ENCODE measurements around the gene TNXB. TPM values are rescaled to one million over a fixed set of nuclear protein-coding genes. Genes with fewer than 3 reads are reported as not detected.

TNXB gene
- total and polyA plus RNA-seq, 2 donors (not counting 3 experiments of a cell fraction or from before 2014, with no cell fraction given): 0.47 to 2.7 TPM

GRCh38 chr6:32076321-32076809 lies 32.8 kb downstream of the TNXB start:
- Histone ChIP-seq H3K4me2 (ENCODE audit: insufficient read depth, low read length) (no peak overlapping the region), H3K9me3 (replicated peaks; ENCODE audit: control insufficient read depth, insufficient read depth, low read length) (no peaks in the 10 kb centered on the region), H3K36me3 (ENCODE audit: control insufficient read depth in 2 of 2, extremely low read depth in 1 of 2, insufficient read depth in 2 of 2, low read length in 2 of 2) (no peaks in the 10 kb centered on the region), H2AFZ (ENCODE audit: low read depth, low read length) (no peak overlapping the region), H3K9ac (replicated peaks; ENCODE audit: extremely low read depth, insufficient read depth, low read length) (no peak overlapping the region), H3K27ac (ENCODE audit: insufficient read depth, low read depth, low read length) (no peak overlapping the region), H3K27me3 (ENCODE audit: control insufficient read depth in 2 of 2, insufficient read depth in 2 of 2, low read length in 2 of 2) (peaks cover 0 to 4% of the 10 kb centered on the region in 2 experiments), H3K9me1 (replicated peaks; ENCODE audit: control insufficient read depth, extremely low read depth, insufficient read depth, low read length) (no peaks in the 10 kb centered on the region), H3K4me3 (replicated peaks in 1 of 3; ENCODE audit: insufficient read depth in 1 of 3, low read depth in 1 of 3, low read length in 3 of 3) (no peak overlapping the region), H3K79me2 (ENCODE audit: control insufficient read depth, insufficient read depth, low read length) (no peaks in the 10 kb centered on the region), H3K4me1 (ENCODE audit: control insufficient read depth, extremely low read depth, insufficient read depth, low read length) (no peaks in the 10 kb centered on the region), H4K20me1 (replicated peaks; ENCODE audit: control insufficient read depth, extremely low read depth, insufficient read depth, low read length) (no peaks in the 10 kb centered on the region)
- intact Hi-C loops (cut with micrococcal nuclease) (no loop called here), dilution Hi-C loops (cut with MboI; ENCODE audit: extremely low pct_ligation_motif_present, low sequenced_read_pairs) (no loop called here)
- TF ChIP-seq FOS (IDR thresholded peaks at IDR 0.05; ENCODE audit: borderline replicate concordance, insufficient read depth, low read length) (no peak), JUN (IDR thresholded peaks at IDR 0.05; ENCODE audit: borderline replicate concordance, insufficient read depth, insufficient read length, low read depth) (no peak), MAX (IDR thresholded peaks at IDR 0.05; ENCODE audit: insufficient read depth, insufficient read length) (no peak), GATA2 (IDR thresholded peaks at IDR 0.05; ENCODE audit: insufficient read depth, insufficient read length, low read depth, low read length) (no peak), EZH2 (IDR thresholded peaks at IDR 0.05; ENCODE audit: borderline replicate concordance, low read depth, low read length, severe bottlenecking) (no peak), POLR2AphosphoS5 (IDR thresholded peaks at IDR 0.05; ENCODE audit: insufficient read depth, low read depth, low read length) (no peak), MYC (IDR thresholded peaks at IDR 0.05; ENCODE audit: low read depth, low read length) (no peak), POLR2A (IDR thresholded peaks at IDR 0.05; ENCODE audit: low read depth, low read length) (no peak)
- TF ChIP-seq, protein P1, sequence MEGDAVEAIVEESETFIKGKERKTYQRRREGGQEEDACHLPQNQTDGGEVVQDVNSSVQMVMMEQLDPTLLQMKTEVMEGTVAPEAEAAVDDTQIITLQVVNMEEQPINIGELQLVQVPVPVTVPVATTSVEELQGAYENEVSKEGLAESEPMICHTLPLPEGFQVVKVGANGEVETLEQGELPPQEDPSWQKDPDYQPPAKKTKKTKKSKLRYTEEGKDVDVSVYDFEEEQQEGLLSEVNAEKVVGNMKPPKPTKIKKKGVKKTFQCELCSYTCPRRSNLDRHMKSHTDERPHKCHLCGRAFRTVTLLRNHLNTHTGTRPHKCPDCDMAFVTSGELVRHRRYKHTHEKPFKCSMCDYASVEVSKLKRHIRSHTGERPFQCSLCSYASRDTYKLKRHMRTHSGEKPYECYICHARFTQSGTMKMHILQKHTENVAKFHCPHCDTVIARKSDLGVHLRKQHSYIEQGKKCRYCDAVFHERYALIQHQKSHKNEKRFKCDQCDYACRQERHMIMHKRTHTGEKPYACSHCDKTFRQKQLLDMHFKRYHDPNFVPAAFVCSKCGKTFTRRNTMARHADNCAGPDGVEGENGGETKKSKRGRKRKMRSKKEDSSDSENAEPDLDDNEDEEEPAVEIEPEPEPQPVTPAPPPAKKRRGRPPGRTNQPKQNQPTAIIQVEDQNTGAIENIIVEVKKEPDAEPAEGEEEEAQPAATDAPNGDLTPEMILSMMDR (IDR thresholded peaks at IDR 0.05; ENCODE audit: extremely low read depth in 1 of 2, insufficient read depth in 1 of 2, low read depth in 1 of 2, low read length in 2 of 2): no peak
- no peak for DNase-seq (ENCODE audit: low read depth, low spot score)
- no TSS peak for BruUV-seq (replicated peaks)
- FAIRE-seq: no peak
- ChIA-PET CTCF (interaction anchor here (1.5 kb wide), 1 partner anchor 12 kb away, joined by 5 read pairs; no protein-coding TSS in a partner anchor), POLR2A (interaction anchor here (1.4 kb wide), 1 partner anchor 13 kb away, joined by 3 read pairs; no protein-coding TSS in a partner anchor)

Measured in endothelial cell of umbilical vein (primary cell).